Stimulated activated memory B cell treated with anti-CD40 and anti-IgM and Interleukin-4, amounts not matched to agents 10 μg/mL and 1 μg/mL and 100 μg/mL, for 72 hours (primary cell): ENCODE data around the gene ST6GALNAC4.

Source experiments
- ATAC-seq: fragments of 150-1000 bp; cut with Tn5 transposase; 2 replicates; pipeline ENCODE4 v1.10.0; 2021
- H3K27ac Mint-ChIP-seq: one replicate; pipeline ENCODE4 v1.8.0; 2022; ENCODE audit warnings: mild to moderate bottlenecking, mixed read lengths
- H3K27me3 Mint-ChIP-seq: one replicate; pipeline ENCODE4 v1.8.0; 2022; ENCODE audit warnings: mixed read lengths
- H3K36me3 Mint-ChIP-seq: one replicate; pipeline ENCODE4 v1.8.0; 2022; ENCODE audit warnings: mixed read lengths
- H3K4me1 Mint-ChIP-seq: one replicate; pipeline ENCODE4 v1.8.0; 2022; ENCODE audit warnings: mixed read lengths
- H3K4me3 Mint-ChIP-seq: one replicate; pipeline ENCODE4 v1.8.0; 2022; ENCODE audit warnings: mild to moderate bottlenecking, moderate library complexity, mixed read lengths
- H3K9me3 Mint-ChIP-seq: one replicate; pipeline ENCODE4 v1.8.0; 2022; ENCODE audit warnings: mixed read lengths

ST6GALNAC4 gene

DNA sequence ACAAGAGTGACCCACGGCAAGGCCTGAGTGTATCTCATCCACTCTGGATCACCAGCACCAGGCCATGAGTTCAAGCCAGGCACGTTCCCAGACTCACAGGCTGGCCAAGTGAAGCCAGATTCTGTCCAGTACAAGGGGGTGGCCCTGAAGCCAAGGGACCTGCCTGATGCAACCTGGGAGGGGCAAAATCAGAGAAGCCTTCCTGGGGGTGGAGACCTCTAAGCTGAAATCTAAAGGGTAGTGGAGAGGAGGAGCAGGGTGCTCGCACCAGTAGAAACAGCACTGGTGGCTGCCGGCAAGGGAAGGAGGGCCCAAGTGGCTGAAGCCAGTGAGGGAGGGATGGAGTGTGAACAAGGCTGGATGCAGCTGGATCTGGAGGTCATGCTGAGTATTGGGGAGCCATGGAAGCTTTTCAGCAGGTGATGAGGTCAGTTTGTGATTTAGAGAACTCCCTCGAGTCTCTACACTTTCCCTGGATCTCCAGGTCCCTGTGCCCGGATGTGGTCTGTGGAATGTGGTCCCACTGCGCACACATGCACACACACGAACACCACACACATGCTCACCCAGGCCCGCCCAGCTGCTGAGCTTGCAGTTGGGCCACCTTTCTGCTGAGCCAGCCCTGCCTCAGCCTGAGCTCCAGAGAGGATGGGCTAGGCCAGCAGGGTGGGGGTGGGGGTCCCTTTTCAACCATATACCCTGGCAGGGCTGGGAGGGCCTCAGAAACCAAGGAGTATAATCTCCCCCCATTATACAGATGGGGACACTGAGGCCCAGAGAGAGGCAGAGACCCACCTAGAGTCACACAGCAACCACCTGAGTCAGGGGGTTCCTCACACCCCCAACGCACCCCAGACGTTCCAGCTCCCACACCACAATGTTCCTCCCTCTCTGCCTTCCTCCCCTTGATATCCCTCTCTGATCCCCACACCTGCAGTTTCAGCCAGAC is 12.1 kb upstream of the ST6GALNAC4 start:
- Mint-ChIP-seq H3K27ac (no peak overlapping the region), H3K4me1 (peaks cover 45% of the 10 kb centered on the region), H3K4me3 (no peak overlapping the region), H3K36me3 (peaks cover 14% of the 10 kb centered on the region), H3K27me3 (peaks cover 30% of the 10 kb centered on the region), H3K9me3 (no peaks in the 10 kb centered on the region)
- ATAC-seq, result no peak

DNA sequence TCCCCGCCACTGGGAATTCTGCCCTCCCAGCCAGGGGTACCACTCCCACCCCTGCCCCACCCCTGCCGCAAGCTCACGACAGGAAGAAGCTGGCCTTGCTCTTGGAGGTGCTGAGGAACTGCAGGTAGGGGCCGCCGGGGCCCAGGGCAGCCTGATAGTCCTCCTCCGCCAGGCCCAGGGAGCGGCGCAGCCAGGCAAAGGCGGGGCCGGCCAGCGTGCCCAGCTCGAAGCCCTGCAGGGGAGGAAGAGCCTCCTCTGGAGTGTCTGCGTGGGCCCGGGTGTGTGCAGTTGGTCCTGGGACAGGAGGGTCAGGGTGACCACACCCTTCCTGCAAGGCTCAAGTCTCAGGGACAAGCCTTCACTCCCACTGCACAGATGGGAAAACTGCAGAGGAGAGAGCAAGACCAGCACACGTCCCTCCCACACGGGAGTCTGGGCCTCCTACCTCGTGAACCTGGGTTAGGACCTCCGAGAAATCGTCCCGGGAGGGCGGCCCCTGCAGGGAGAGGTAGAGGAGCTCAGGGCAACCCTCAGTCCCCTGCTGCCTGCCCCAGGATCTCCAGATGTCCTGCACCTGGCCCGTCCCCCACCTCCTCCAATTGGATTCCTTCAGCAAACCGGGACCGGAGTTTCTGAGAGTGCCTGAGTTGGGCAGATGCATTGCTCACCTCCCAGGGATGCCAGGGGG is 11.3 kb upstream of the ST6GALNAC4 start:
- Mint-ChIP-seq H3K27me3 (peaks cover 30% of the 10 kb centered on the region), H3K27ac (no peak overlapping the region), H3K36me3 (peaks cover 11% of the 10 kb centered on the region), H3K4me3 (peak overlapping the region; percentile 75), H3K9me3 (no peaks in the 10 kb centered on the region), H3K4me1 (peaks cover 44% of the 10 kb centered on the region)
- ATAC-seq, result no peak

DNA sequence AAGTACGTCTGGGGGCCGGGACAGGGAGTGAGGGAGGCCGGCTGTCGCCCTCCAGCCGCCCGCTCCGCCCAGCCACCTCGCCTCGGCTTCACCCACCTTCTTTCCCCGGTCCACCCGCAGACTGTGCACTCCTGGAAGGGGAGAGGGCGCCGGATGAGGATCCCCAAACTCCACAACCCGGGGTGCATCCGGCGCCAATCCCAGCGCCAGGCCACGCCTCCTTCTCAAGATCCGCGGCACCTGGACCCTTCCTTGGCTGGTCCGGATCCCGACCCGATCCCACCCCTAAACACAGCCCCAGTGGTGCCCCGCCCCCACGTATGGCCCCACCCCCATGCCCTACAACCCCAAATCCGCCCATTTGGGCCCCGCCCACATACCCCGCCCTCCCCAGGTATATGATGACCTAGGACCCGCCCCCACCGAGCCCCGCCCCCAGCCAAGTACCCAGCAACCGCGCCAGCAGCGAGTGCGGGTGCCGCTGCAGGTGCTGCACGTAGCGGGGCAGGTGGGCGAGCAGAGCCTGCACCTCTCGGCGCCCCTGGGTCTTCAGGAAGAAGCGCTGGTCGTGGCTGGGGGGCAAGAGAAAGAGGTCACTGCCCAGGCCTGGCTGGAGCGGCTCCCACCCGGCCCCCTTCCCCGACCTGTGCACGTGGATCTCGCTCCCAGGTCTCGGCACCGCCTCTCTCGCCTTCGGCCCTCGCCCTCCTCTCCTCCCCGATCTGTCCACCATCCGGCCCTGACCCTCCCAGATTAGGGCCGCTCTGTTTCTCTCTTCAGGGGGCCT is 10.6 kb upstream of the ST6GALNAC4 start:
- H3K4me1 Mint-ChIP-seq, result peaks cover 44% of the 10 kb centered on the region
- peak overlapping the region; percentile 75 for H3K4me3 Mint-ChIP-seq
- H3K27me3 Mint-ChIP-seq, result peaks cover 30% of the 10 kb centered on the region
- H3K9me3 Mint-ChIP-seq, result no peaks in the 10 kb centered on the region
- peaks cover 6% of the 10 kb centered on the region for H3K36me3 Mint-ChIP-seq
- no peak overlapping the region for H3K27ac Mint-ChIP-seq
- ATAC-seq, result peak; percentile 39

DNA sequence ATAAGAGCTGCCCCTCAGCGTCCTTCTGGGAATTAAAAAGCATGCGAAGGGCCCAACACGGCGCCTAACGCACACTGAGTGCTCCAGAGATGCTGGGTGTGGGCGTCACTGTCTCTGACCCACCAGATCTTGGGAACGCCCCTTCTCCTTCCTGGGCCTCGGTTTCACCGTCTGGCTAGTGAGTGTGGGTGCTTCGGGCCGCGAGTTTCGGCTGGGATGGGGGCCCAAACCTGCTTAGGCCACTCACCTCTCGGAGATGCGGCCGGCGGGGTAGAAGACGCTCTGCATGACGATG is 10.0 kb upstream of the ST6GALNAC4 start:
- Mint-ChIP-seq H3K4me1 (peaks cover 48% of the 10 kb centered on the region), H3K27ac (no peak overlapping the region), H3K36me3 (peaks cover 6% of the 10 kb centered on the region), H3K4me3 (peak overlapping the region; percentile 75), H3K9me3 (no peaks in the 10 kb centered on the region), H3K27me3 (peaks cover 30% of the 10 kb centered on the region)
- ATAC-seq, result no peak

GRCh38 chr9:127925959-127926905 is 9.4 kb upstream of the ST6GALNAC4 start:
- H3K36me3 Mint-ChIP-seq, result peaks cover 6% of the 10 kb centered on the region
- no peak for ATAC-seq
- H3K27ac Mint-ChIP-seq, result peak overlapping the region; percentile 5
- peaks cover 48% of the 10 kb centered on the region for H3K4me1 Mint-ChIP-seq
- H3K27me3 Mint-ChIP-seq, result peaks cover 30% of the 10 kb centered on the region
- H3K9me3 Mint-ChIP-seq, result no peaks in the 10 kb centered on the region
- peak overlapping the region; percentile 75 for H3K4me3 Mint-ChIP-seq

DNA sequence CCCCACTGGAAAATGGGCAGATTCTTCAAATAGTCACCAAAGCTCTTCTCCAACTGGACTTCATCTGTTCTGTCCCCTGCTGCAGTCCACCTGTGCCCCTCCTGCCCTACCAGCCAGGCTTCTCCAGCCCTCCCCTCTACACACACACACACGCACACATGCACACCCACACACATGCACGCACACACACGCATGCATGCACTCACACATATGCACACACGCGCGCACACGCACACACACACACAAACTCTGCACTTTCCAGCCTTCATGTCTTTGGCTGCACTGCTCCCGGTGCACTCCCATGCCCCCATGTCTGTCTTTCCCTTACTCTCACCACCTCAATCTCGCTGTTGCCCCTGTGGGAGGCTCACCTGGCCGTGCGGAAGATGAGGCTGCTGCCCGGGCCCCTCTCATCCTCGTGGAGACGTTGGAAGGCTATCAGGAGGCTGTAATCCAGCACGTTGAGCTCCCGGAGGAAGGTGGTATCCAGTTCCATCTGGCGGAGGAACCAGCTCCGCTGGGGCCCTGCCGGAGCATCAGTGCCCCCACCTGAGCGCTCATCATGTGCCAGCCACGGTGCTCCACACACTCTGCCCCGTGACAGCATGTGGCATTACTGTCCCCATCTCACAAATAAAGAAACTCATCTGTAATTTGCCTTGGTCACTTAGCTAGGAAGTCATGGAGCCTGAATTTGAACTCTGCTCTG is 8.0 kb upstream of the ST6GALNAC4 start:
- H3K9me3 Mint-ChIP-seq, result no peaks in the 10 kb centered on the region
- H3K4me3 Mint-ChIP-seq, result no peak overlapping the region
- peaks cover 30% of the 10 kb centered on the region for H3K27me3 Mint-ChIP-seq
- ATAC-seq, result no peak
- peaks cover 46% of the 10 kb centered on the region for H3K4me1 Mint-ChIP-seq
- no peak overlapping the region for H3K27ac Mint-ChIP-seq
- peaks cover 6% of the 10 kb centered on the region for H3K36me3 Mint-ChIP-seq

DNA sequence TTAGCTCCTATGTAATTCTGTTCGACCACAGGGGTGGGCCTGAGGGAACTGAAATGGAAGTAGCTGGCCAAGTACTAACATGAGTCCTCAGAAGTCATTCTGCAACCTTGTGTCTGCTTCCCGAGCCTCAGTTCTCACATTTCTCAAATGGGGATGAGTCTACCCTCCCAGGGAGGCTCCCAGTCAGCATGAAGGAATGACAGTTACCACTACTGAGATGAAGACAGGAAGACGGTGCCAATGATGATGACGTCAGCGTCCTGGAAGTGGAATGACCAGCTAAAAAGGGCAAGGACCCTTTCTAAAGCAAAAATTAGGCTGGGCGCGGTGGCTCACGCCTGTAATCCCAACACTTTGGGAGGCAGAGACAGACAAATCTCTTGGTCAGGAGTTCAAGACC is 6.9 kb upstream of the ST6GALNAC4 start:
- no peak for ATAC-seq
- H3K4me3 Mint-ChIP-seq, result no peak overlapping the region
- H3K27me3 Mint-ChIP-seq, result peaks cover 29% of the 10 kb centered on the region
- H3K27ac Mint-ChIP-seq, result no peak overlapping the region
- no peaks in the 10 kb centered on the region for H3K9me3 Mint-ChIP-seq
- H3K4me1 Mint-ChIP-seq, result peaks cover 49% of the 10 kb centered on the region
- peaks cover 13% of the 10 kb centered on the region for H3K36me3 Mint-ChIP-seq

DNA sequence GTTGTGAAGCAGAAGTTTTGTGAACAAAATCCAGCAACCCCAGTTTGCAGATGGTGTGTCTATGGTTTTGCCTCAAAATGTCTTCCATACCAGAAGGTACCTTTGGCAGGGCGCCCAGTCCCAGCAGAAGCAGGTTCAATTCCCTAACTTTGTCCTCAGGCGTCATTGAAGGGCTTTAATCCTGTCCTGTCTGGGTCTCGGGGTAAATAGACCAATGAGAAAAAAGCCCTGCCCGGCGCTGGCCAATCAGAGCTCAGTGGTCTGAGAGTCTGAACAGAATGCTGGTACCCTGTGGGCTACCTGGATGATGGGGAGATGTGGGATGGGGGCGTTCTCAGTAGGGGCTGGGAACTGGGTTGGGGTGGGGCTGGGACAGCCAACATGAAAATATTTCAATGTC is 6.2 kb upstream of the ST6GALNAC4 start:
- ATAC-seq, result no peak
- H3K4me1 Mint-ChIP-seq, result peaks cover 56% of the 10 kb centered on the region
- H3K27ac Mint-ChIP-seq, result no peak overlapping the region
- peaks cover 13% of the 10 kb centered on the region for H3K36me3 Mint-ChIP-seq
- H3K4me3 Mint-ChIP-seq, result no peak overlapping the region
- H3K27me3 Mint-ChIP-seq, result peaks cover 22% of the 10 kb centered on the region
- H3K9me3 Mint-ChIP-seq, result no peaks in the 10 kb centered on the region

GRCh38 chr9:127921557-127922120 is 4.8 kb upstream of the ST6GALNAC4 start:
- H3K27ac Mint-ChIP-seq, result peak overlapping the region; percentile 31
- ATAC-seq, result peak; percentile 27
- H3K27me3 Mint-ChIP-seq, result peaks cover 21% of the 10 kb centered on the region
- no peaks in the 10 kb centered on the region for H3K9me3 Mint-ChIP-seq
- H3K36me3 Mint-ChIP-seq, result peaks cover 13% of the 10 kb centered on the region
- H3K4me1 Mint-ChIP-seq, result peaks cover 59% of the 10 kb centered on the region
- peak overlapping the region; percentile 48 for H3K4me3 Mint-ChIP-seq

DNA sequence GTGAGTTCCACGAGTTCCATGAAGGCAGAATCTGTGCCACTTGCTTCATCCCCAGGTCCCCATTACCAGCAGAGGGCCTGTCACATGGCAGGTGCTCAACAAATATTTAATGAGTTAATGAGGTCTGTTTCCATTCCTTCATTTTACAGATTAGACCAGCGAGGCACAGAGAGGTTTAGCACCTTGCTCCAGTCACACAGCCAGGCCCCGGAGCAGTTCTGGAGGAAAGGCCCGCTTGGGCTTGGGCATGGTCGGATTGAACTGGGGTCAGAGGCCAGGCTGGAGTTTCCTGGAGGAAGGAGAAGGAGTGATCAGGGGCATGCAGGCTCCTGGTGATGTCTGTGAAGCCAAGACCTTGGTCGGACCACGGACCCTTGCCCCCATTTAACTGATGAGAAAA is 4.0 kb upstream of the ST6GALNAC4 start:
- Mint-ChIP-seq H3K4me3 (no peak overlapping the region), H3K4me1 (peaks cover 56% of the 10 kb centered on the region), H3K27me3 (peaks cover 14% of the 10 kb centered on the region), H3K9me3 (no peaks in the 10 kb centered on the region), H3K27ac (peak overlapping the region; percentile 68), H3K36me3 (peaks cover 13% of the 10 kb centered on the region)
- ATAC-seq, result no peak

DNA sequence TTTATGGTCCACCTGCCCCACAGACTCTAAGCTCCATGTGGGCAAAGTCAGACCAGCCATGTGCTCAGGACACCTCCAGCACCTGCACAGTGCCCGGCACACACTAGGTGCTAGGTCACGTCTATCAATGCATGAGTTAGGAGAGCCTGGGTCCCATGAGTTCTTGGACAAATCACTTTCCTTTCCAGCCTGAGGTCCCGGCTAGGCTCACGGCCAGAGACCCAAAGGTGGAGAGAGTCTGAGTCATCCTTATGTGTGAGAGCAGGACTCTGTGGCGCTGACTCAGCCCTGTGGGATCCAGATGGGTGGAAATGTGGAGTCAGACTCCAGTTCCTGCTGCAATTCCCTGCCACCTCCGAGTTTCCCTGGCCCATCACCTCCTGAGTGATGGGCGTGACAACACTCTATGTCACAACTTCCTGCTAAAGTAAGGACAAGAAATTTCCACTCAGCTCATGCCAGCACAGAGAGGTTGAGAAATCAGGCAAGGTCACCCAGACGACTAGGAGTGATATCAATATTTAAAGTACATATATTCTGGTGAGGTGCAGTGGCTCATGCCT is 2.5 kb upstream of the ST6GALNAC4 start:
- peak overlapping the region; percentile 91 for H3K27ac Mint-ChIP-seq
- no peaks in the 10 kb centered on the region for H3K9me3 Mint-ChIP-seq
- H3K36me3 Mint-ChIP-seq, result peaks cover 16% of the 10 kb centered on the region
- ATAC-seq, result no peak
- no peak overlapping the region for H3K4me3 Mint-ChIP-seq
- H3K27me3 Mint-ChIP-seq, result peaks cover under 1% of the 10 kb centered on the region
- H3K4me1 Mint-ChIP-seq, result peaks cover 65% of the 10 kb centered on the region

DNA sequence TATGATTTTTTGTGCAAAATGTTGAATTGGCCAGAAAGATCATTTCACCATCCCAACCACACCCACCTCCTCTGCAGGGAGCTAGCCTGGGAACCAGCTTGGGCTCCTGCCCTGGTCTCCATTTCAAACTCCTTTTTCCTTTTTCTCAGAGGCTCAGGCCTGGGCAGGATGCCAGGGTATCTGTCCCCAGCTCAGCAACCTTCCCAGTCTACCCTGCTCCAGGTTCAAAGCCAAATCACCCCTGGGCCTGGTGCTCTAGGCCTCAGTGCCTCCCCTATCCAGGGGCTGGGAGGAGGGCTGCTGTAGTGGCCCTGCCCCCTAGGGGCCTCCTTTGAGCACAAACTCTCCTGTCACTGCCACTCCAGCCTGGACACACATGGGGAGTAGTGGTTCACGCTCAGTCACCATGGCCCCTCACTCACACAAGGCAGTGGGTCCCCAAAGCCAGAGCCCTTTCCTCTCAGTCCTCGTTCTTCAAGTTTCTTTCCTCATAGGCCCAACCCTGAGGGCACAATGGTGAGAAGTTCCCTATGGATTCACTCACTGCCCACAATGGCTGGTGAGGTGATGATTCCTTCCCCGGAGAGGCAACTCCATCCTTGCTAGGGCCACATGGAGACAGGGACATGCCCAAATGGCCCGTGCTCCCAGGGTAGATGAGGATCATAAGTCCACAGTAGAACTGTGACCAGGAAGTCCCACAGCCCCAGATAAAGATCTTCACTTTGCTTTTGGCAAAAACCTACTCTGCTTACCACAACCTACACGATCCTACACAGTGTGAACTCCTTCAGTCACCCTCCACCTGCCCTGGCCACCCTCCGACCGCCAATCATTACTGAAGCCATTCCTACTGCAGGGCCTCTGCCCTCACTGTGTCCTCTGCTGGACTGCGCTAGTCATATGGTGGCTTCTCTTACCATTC is 1.6 kb upstream of the ST6GALNAC4 start:
- ATAC-seq, result no peak

More for the DNA sequence above, 1.6 kb upstream of the ST6GALNAC4 start:
- Mint-ChIP-seq H3K36me3 (peaks cover 23% of the 10 kb centered on the region), H3K9me3 (no peaks in the 10 kb centered on the region), H3K4me1 (peaks cover 72% of the 10 kb centered on the region), H3K27me3 (no peaks in the 10 kb centered on the region), H3K27ac (peak overlapping the region; percentile 91), H3K4me3 (peak overlapping the region; percentile 92)
